Stimulated activated naive CD4-positive, alpha-beta T cell (primary cell): ENCODE measurements around the gene IFNE.

Source experiments
- DNase-seq, 6 experiments: peaks; one replicate each; lab custom pipeline; 2025; lab: John Stamatoyannopoulos, UW

IFNE gene

DNA sequence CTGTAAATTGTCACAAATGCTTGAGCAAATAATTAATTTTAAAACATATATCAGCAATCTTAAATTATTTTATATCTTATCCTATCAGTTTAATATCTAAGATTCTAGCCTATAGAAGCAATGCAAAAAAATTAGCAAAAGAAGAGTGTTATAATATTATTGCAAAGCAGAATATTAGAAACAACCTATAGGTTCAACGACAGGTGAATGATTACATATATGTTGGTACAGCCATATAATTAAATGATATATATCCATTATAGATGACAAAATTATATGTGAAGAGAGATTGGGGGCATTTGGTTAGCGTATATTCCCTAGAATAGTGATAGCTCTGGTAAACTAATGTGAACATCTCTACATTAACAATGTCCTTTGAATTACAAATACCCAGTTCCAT is at the start of gene IFNE:
Gene IFNE, minus strand, starts transcription at position 101 of the 400 bp plus-strand sequence. CDS start 619 bp downstream, outside the sequence.
- DNase-seq = no peak

DNA sequence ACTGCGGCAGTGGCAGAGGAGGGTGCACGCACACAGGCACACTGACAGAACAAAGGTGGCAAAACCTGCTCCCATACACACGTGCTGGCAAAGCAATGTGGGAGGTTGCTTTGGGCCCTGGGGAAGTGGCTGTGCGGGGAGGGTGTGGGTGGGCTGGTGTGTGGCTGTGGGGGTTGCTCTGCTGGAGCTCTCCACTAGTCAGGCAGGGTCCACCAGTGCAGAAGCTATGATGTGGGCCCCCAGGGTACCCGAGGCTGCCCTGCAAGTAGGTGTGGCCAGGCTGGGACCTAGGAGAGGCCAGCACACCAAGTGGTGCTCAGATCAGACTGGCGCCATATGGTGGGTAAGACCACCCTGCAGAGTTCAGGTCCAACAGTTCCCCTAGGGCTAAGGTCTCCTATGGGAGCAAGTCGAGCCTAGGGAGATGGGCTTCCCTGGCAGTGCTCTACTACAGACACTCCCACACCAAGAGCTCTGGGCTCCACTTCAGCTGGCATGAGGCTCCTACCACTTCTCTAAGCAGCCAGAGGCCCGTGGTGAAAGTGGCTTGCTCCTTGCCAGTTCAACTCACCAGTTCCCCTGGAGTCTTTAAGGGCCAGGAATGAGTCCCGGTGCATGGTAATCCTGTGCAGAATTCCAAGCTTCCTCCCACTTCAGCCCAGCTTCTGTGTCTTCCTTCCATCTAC is 46.2 kb upstream of the IFNE start:
- no peak for DNase-seq

DNA sequence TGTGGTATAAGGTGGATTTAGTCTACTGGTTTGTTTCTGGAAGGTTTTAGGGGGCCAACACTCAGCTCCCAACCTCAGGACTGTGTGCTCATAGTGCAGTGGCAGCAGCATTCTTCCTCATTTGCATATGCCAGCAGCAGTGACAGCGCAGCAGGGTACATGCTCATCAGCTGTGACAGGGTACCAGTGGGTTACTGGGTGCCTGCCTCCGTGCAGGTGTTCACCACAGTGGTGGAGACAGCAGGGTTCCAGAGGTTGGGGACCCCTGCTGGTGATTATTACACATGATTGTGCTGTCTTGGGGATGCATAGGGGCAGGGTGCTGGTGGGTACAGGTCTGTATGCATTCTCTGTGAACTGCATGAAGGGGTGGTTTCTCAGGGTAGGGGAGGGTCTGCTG is 45.5 kb upstream of the IFNE start:
- DNase-seq = no peak

DNA sequence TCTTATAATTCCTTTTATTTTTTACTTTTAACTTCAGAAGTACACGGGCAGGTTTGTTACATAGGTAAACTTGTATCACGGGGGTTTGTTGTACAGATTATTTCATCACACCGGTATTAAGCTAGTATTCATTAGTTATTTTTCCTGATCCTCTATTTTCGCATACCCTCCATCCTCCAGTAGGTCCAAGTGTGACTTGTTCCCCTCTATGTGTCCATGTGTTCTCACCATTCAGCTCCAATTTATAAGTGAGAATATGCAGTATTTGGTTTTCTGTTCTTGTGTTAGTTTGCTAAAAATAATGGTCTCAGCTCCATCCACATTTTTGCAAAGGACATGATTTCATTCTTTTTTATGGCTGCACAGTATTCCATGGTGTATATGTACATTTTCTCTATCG is 43.1 kb upstream of the IFNE start:
- no peak for DNase-seq

DNA sequence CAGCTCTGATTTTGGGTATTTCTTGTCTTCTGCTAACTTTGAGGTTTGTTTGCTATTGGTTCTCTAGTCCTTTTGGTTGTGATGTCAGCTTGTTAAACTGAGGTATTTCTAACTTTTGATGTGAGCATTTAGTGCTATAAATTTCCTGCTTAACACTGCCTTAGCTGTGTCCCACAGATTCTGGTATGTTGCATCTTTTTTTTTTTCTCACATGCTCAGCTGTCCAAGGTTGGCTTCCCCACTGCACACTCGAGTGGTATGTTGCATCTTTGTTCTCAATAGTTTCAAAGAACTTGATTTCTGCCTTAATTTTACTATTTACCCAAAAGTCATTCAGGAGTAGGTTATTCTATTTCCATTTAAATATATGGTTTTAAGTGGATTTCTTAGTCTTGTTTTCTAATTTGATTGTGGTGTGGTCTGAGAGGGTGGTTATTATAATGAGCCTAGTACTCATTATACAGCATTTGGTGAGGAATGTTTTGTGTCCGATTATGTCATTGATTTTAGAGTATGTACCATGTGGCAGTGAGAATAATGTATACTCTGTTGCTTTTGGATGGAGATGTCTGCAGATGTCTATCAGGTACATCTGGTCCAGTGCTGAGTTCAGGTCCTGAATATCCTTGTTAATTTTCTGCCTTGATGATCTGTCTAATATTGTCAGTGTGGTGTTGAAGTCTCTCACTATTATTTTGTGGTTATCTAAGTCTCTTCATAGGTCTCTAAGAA is 42.2 kb upstream of the IFNE start:
- no peak for DNase-seq

DNA sequence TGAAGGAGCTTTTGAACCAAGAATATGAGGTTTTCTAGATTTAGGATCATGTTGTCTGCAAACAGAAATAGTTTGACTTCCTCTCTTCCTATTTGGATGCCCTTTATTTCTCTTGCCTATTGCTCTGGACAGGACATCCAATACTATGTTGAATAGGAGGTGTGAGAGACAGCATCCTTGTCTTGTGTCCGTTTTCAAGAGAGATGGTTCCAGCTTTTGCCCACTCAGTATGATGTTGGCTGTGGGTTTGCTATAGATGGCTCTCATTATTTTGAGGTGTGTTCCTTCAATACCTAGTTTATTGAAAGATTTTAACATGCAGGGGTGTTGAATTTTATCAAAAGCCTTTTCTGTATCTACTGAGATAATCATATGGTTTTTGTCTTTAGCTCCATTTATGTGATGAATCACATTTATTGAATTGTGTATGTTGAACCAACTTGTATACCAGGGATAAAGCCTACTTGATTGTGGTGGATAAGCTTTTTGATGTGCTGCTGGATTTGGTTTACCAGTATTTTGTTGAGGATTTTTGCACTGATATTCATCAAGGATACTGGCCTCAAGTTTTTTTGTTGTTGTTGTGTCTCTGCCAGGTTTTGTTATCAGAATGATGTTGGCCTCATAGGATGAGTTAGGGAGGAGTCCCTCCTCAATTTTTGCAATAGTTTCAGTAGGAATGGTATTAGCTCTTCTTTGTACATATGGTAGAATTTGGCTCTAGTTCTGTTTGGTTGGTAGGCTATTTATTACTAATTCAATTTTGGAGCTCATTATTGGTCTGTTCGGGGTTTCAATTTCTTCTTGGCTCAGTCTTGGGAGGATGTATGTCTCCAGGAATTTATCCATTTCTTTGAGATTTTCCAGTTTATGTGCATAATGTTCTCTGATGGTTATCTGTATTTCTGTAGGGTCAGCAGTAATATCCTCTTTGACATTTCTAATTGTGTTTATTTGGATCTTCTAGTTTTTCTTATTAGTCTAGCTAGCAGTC is 41.2 kb upstream of the IFNE start:
- DNase-seq = no peak

DNA sequence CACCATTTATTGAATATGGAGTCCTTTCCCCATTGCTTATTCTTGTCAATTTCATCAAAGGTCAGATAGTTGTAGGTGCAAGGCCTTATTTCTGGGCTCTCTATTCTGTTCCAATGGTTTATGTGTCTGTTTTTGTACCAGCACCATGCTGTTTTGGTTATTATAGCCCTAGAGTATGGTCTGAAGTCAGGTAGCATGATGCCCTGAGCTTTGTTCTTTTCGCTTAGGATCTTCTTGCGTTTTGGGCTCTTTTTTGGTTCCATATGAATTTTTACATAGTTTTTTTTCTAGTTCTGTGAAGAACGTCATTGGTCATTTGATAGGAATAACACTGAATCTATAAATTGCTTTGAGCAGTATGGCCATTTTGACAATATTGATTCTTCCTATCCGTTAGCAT is 40.2 kb upstream of the IFNE start:
- no peak for DNase-seq

DNA sequence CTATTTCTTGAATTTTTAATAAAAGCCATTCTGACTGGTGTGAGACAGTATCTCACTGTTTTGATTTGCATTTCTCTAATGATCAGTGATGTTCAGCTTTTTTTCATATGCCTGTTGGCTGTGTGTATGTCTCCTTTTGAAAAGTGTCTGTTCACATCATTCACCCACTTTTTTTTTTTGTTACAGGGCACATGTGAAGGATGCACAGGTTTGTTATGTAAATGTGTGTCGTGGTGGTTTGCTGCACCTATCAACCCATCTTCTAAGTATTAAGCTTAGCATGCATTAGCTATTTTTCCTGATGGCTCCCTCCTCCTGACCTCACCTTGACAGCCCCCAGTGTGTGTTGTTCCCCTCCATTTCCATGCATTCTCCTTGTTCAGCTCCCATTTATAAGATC is 39.3 kb upstream of the IFNE start:
- DNase-seq = no peak

GRCh38 chr9:21520501-21521228 is 38.6 kb upstream of the IFNE start:
- DNase-seq = no peak

GRCh38 chr9:21519855-21520434 is 37.8 kb upstream of the IFNE start:
- DNase-seq = no peak

- DNase-seq = no peak
These were observed 34.7 kb upstream of the IFNE start for GRCh38 chr9:21516796-21517195.

DNA sequence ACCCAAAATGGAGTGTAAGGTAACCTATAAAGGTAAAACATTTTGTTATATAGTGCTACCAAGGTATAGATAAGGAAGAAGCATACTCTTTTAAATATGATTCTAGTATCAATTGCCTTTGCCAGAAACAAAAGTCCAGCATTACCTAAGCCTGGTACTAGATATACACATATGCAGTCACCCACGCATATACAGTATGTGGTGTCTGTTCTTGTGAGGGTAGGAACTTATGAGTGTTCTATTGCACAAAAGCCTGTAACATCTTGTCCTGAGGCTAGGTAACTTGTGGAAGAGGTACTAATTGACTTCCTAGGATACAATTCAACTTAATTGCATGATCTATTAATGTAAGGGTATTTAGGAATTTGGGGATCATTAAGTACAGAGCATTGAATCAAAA is 31.3 kb upstream of the IFNE start:
- DNase-seq = no peak

- no peak for DNase-seq
These were observed 28.7 kb upstream of the IFNE start for GRCh38 chr9:21510806-21511205.

DNA sequence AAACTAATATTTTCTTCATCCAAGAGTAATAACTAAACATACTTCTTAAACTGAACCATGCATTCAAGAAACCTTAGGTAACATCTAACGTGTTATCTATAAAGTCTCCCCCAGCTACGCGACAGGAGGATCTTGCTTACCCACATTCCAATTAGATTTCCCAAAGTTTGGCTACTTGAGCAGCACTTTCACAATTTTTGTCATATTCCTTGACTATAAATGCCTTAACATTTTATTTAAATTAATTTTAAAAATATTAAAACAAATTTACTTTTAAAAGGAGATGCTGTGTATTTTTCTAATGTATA is 25.3 kb upstream of the IFNE start:
- no peak for DNase-seq

DNA sequence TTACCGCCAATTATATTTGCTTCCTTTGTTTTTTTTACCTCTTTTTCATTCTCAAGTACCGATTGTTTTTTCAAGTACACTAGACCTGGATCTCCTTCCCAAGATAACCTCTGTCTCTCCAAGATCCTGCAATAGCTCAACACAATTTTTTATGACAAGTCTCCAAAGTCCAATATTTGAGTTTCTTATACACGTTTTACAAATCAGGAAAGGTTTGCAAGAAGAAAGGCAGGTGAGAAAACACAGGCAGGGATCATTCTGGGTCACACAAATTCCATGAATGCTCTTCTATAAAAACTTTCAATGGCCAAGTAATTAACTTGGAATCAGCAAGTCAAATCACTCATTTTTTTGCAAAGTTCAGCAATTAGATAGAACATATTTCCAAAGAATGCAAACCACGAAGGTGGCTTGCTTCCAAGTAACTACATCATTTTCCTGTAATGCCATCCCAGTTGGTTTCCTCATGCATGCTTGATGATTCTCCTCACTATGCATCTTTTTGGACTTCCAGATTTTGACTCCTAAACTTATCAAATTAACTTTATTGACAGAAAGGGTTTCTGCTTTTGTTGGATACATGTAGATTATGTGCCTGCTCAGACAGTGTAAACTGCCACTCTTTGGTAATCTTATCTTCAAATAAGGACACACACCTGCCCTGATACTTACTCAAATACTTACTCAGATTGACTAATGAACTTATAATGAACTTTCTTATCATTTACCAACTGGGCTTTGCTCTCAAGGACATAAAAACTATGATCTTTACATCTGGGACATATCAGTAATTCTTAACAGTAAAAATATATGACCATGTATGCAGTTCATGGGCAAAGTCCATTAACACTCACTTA is 24.7 kb upstream of the IFNE start:
- no peak for DNase-seq

GRCh38 chr9:21505425-21506179 is 23.5 kb upstream of the IFNE start:
- DNase-seq = no peak

DNA sequence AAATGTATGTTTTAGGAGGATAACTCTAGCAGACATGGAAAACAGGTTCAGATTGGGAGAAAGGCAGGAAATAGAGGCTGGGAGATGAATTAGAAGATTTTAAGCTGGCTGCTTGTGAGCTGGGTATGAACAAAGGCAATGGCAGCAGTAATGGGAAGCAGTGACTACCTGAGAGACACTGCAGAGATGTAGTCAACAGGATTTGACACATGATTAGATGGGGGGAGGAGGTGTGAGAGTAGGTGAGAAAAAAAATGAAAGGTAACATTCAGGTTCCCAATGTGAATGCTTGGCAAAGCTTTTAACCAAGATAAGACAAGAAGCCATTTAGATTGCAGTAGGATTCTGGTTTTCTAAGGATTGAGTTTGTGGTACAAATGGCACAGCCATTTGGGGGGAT is 22.8 kb upstream of the IFNE start:
- DNase-seq = no peak

DNA sequence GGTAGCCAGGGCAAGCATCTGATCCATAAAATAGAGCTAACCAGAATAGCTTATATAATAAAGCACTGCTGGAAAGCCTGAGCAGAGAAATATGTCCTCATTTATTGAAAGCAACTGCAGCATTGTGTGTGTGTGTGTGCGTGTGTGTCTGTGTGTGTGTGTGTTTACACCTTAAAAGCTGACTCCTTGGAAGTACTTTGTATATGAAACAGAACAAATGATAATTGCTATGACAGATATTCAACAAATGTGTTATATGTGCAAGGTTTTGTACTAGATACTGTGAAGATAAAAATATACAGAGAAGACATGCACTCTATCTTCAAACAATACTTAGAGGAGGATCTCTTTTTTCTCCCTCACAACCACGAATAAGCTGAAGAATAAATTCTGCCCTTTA is 22.0 kb upstream of the IFNE start:
- DNase-seq = no peak

DNA sequence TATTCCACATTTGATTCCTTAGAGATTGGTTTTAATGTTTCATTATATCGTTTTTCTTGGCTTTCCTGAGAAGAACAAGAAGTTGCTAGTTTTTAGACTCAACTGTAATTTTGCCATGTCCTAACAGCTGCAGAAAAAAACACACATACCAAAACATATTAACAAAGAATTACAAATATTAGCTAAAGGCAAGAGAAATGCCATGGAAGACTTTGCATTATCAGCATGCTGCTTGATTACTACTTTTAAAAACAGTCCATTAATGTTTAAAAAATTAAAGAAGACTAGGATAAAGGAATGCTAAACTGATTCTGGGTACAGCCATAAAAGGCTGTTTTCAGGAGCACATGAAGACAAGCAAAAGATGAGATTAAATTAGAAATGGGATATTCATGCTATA is 20.5 kb upstream of the IFNE start:
- DNase-seq = no peak

DNA sequence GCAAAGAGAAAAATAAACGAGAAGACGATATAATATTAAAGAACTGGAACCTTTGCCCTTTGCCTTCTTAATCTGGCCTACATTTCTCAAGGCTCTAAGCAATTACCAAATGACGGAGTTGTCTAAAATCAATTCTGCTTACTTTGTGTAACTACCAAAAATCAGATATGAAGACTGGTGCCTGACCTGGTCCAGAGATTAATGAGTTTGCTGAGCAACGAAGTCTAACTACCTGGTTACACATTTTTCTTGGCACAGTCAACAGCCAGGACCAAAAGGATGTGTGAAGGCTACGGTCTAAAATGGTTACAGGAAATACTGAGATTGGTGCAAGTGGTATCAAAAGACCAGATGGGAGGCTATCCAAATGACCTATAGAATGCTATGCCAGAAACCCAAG is 17.8 kb upstream of the IFNE start:
- DNase-seq = no peak
